GM23338 (cell line): ENCODE results near the gene PFKP. TPM values are rescaled to one million over a fixed set of nuclear protein-coding genes. Genes with fewer than 3 reads are reported as not detected.

Experiments used
- ATAC-seq: fragments of 200-7000 bp; cut with Tn5 transposase; 3 replicates; pipeline ENCODE4 v1.9.1; 2020
- DNase-seq: peaks from one replicate; pipeline ENCODE4 v3.0.0-alpha.2; 2015; ENCODE audit warnings: low spot score
- H2AFZ ChIP-seq: fragments of 200-600 bp; sonication (generic); 2 replicates; pipeline ENCODE4 v1.8.0; 2016; ENCODE audit warnings: antibody characterized with exemption, mild to moderate bottlenecking, moderate library complexity
- H3F3A ChIP-seq: fragments of 200-600 bp; sonication (generic); replicated peaks from 2 replicates; pipeline ENCODE4 v1.8.0; 2017; ENCODE audit warnings: antibody characterized with exemption, mixed run types, low read depth
- H3K27ac ChIP-seq: fragments of 200-600 bp; sonication (generic); 2 replicates; pipeline ENCODE4 v1.6.1; 2016; ENCODE audit warnings: low read depth
- H3K27me3 ChIP-seq: fragments of 200-600 bp; sonication (generic); 2 replicates; pipeline ENCODE4 v1.8.0; 2016; ENCODE audit warnings: mild to moderate bottlenecking, mixed run types, moderate library complexity; ENCODE audit not compliant: insufficient read depth
- H3K36me3 ChIP-seq: fragments of 200-600 bp; sonication (generic); 2 replicates; pipeline ENCODE4 v1.8.0; 2016; ENCODE audit warnings: mild to moderate bottlenecking; ENCODE audit not compliant: insufficient read depth
- H3K4me1 ChIP-seq: fragments of 200-600 bp; sonication (generic); 2 replicates; pipeline ENCODE4 v1.8.0; 2016; ENCODE audit warnings: mild to moderate bottlenecking, moderate library complexity; ENCODE audit not compliant: insufficient read depth
- H3K4me2 ChIP-seq: fragments of 200-600 bp; sonication (generic); 2 replicates; pipeline ENCODE4 v1.7.1; 2017; ENCODE audit warnings: mixed run types
- H3K4me3 ChIP-seq: fragments of 200-600 bp; sonication (generic); 2 replicates; pipeline ENCODE4 v1.6.1; 2016; ENCODE audit warnings: mixed run types
- H3K79me2 ChIP-seq: fragments of 200-600 bp; sonication (generic); replicated peaks from 2 replicates; pipeline ENCODE4 v1.8.0; 2017; ENCODE audit warnings: mild to moderate bottlenecking; ENCODE audit not compliant: insufficient read depth
- H3K9me2 ChIP-seq: fragments of 200-600 bp; sonication (generic); 2 replicates; pipeline ENCODE4 v1.8.0; 2017; ENCODE audit not compliant: insufficient read depth
- H4K20me1 ChIP-seq: fragments of 200-600 bp; sonication (generic); replicated peaks from 2 replicates; pipeline ENCODE4 v1.8.0; 2017; ENCODE audit warnings: mild to moderate bottlenecking; ENCODE audit not compliant: insufficient read depth
- H3K27ac Mint-ChIP-seq: 2 replicates; pipeline ENCODE4 v1.8.0; 2020; ENCODE audit warnings: inconsistent platforms, mild to moderate bottlenecking, moderate library complexity, mixed read lengths
- H3K27me3 Mint-ChIP-seq: 3 replicates; pipeline ENCODE4 v1.8.0; 2022; ENCODE audit warnings: low read depth, mild to moderate bottlenecking, moderate library complexity, mixed read lengths, inconsistent platforms; ENCODE audit not compliant: insufficient read depth, poor library complexity
- H3K36me3 Mint-ChIP-seq: 3 replicates; pipeline ENCODE4 v1.8.0; 2021; ENCODE audit warnings: low read depth, mild to moderate bottlenecking, inconsistent platforms, moderate library complexity, mixed read lengths
- H3K4me1 Mint-ChIP-seq: 3 replicates; pipeline ENCODE4 v1.8.0; 2020; ENCODE audit warnings: mild to moderate bottlenecking, inconsistent platforms, mixed read lengths
- H3K4me3 Mint-ChIP-seq: 3 replicates; pipeline ENCODE4 v1.8.0; 2021; ENCODE audit warnings: moderate library complexity, mild to moderate bottlenecking, inconsistent platforms, mixed read lengths
- H3K9me3 Mint-ChIP-seq: 3 replicates; pipeline ENCODE4 v1.8.0; 2020; ENCODE audit warnings: moderate library complexity, mild to moderate bottlenecking, inconsistent platforms, mixed read lengths
- CREB1 ChIP-seq: fragments of 250-450 bp; sonication (Bioruptor Pico); IDR thresholded peaks from 2 replicates; pipeline ENCODE4 v1.5.0; 2020; ENCODE audit warnings: low read depth, mild to moderate bottlenecking, moderate library complexity
- CTCF ChIP-seq, 2 experiments: fragments of 200-600 bp in 1 of 2; sonication (generic) in 1 of 2; conservative IDR thresholded peaks; 2 replicates each; pipeline versions ENCODE4 v1.5.1 to v1.6.1; 2016 to 2017; ENCODE audit warnings: antibody characterized with exemption in 2 of 2, low read depth in 2 of 2, mild to moderate bottlenecking in 2 of 2, moderate library complexity in 1 of 2
- ETS1 ChIP-seq: IDR thresholded peaks from 2 replicates; pipeline ENCODE4 v1.6.1; 2016; ENCODE audit warnings: antibody characterized with exemption
- EZH2 ChIP-seq: fragments of 200-600 bp; sonication (generic); IDR thresholded peaks from one replicate; pipeline ENCODE4 v1.8.0; 2017; ENCODE audit warnings: antibody characterized with exemption, mild to moderate bottlenecking, low read depth; ENCODE audit not compliant: unreplicated experiment
- EZH2phosphoT487 ChIP-seq: fragments of 200-600 bp; sonication (generic); IDR thresholded peaks from one replicate; pipeline ENCODE4 v1.8.1; 2018; ENCODE audit warnings: antibody characterized with exemption; ENCODE audit not compliant: unreplicated experiment
- NANOG ChIP-seq: IDR thresholded peaks from 2 replicates; pipeline ENCODE4 v1.6.1; 2016; ENCODE audit warnings: antibody characterized with exemption, borderline replicate concordance
- POLR2AphosphoS5 ChIP-seq: IDR thresholded peaks from 2 replicates; pipeline ENCODE4 v1.6.1; 2016; ENCODE audit warnings: antibody characterized with exemption, low read depth
- REST ChIP-seq: IDR thresholded peaks from one replicate; pipeline ENCODE4 v1.6.1; 2018; ENCODE audit warnings: antibody characterized with exemption; ENCODE audit not compliant: unreplicated experiment
- STAT1 ChIP-seq: IDR thresholded peaks from one replicate; pipeline ENCODE4 v1.6.1; 2016; ENCODE audit warnings: antibody characterized with exemption; ENCODE audit not compliant: unreplicated experiment
- ZNF114 ChIP-seq: fragments of 250-450 bp; sonication (Bioruptor Pico); IDR thresholded peaks from 2 replicates; pipeline ENCODE4 v1.5.0; 2020; ENCODE audit warnings: mild to moderate bottlenecking, moderate library complexity
- ZNF331 ChIP-seq: fragments of 250-450 bp; sonication (Bioruptor Pico); IDR thresholded peaks from 2 replicates; pipeline ENCODE4 v1.5.0; 2020; ENCODE audit warnings: low read depth, mild to moderate bottlenecking, moderate library complexity
- ZNF462 ChIP-seq: fragments of 250-450 bp; sonication (Bioruptor Pico); IDR thresholded peaks from 2 replicates; pipeline ENCODE4 v1.5.0; 2020; ENCODE audit warnings: mild to moderate bottlenecking, moderate library complexity
- polyA plus RNA-seq: library from polyadenylated mRNA; unstranded; fragments of >200 nt; fragmentation: Nextera tagmentation; extraction: Ambion mirVana; gene quantifications from 2 replicates; pipeline ENCODE4 v1.2.1, GENCODE V29; 2016
- total RNA-seq: library from RNA; depleted of rRNA; stranded (reverse); fragments of >200 nt; shearing (Covaris generic); gene quantifications from 2 replicates; pipeline ENCODE4 v1.2.3, GENCODE V29; 2014

Gene PFKP
- total and polyA plus RNA-seq, 2 experiments from 2014 or later = 56.3 to 120 TPM

GRCh38 chr10:3145366-3145765 lies 78.0 kb downstream of the PFKP start (continued):
- no peak for TF ChIP-seq ZNF462 (CRISPR knock-in tag)

GRCh38 chr10:3146289-3146688 lies 78.9 kb downstream of the PFKP start:
- peaks cover 4% of the 10 kb centered on the region for H3K36me3 ChIP-seq
- Mint-ChIP-seq H3K27ac (no peak overlapping the region), H3K4me3 (no peak overlapping the region), H3K36me3 (peaks cover 59% of the 10 kb centered on the region), H3K9me3 (no peaks in the 10 kb centered on the region), H3K27me3 (no peaks in the 10 kb centered on the region), H3K4me1 (no peaks in the 10 kb centered on the region)
- no peak for ATAC-seq
- H3F3A ChIP-seq = no peaks in the 10 kb centered on the region
- no peaks in the 10 kb centered on the region for H3K4me1 ChIP-seq
- DNase-seq = no peak
- no peak overlapping the region for H3K4me3 ChIP-seq
- H3K27ac ChIP-seq = no peak overlapping the region
- 0 out of 2 replicates have a peak, but pooled peaks cover 5% of the 10 kb centered on the region for H4K20me1 ChIP-seq
- H3K79me2 ChIP-seq = no peaks in the 10 kb centered on the region
- no peaks in the 10 kb centered on the region for H3K27me3 ChIP-seq
- H3K9me2 ChIP-seq = no peaks in the 10 kb centered on the region
- H2AFZ ChIP-seq = no peak overlapping the region
- no peak overlapping the region for H3K4me2 ChIP-seq
- TF ChIP-seq REST (no peak), POLR2AphosphoS5 (no peak), NANOG (no peak), EZH2phosphoT487 (no peak), ZNF331 (CRISPR knock-in tag) (no peak), EZH2 (no peak), STAT1 (no peak), CTCF (conservative IDR thresholded peaks at IDR 0.05; ENCODE audit: low read depth in 2 of 2) (no peak), ETS1 (no peak), ZNF114 (CRISPR knock-in tag) (no peak), CREB1 (CRISPR knock-in tag) (no peak)
